Activated CD4-positive, alpha-beta T cell treated with anti-CD3 and anti-CD28 coated beads for 36 hours (primary cell): ENCODE results near the gene ALKBH7. TPM values are rescaled to one million over a fixed set of nuclear protein-coding genes. Genes with fewer than 3 reads are reported as not detected.
A peak's percentile ranks its signal among the peaks of the same experiment; 100 is the strongest.
"Not testable (repeated sequence)": the region's sequence is repeated elsewhere in the genome, so short reads cannot be mapped to it uniquely, and the experiment has no call there.

Source experiments
- ATAC-seq: fragments of 200-7000 bp; cut with Tn5 transposase; one replicate; pipeline ENCODE4 v1.10.0; 2021; ENCODE audit warnings: mild to moderate bottlenecking, moderate library complexity
- CTCF ChIA-PET: fragments of 350-600 bp; sonication (Branson Sonifier 250); formaldehyde crosslinking; loops from one replicate; lab custom pipeline; 2021; ENCODE audit warnings: antibody characterized with exemption; lab: Charles Lee
- POLR2A ChIA-PET: fragments of 350-600 bp; sonication (Branson Sonifier 250); formaldehyde crosslinking; loops from one replicate; lab custom pipeline; 2021; ENCODE audit warnings: antibody characterized with exemption, inconsistent platforms; lab: Charles Lee
- DNase-seq: peaks from one replicate; pipeline ENCODE4 v3.0.0-alpha.2; 2020
- H3K27ac Mint-ChIP-seq: one replicate; pipeline ENCODE4 v1.8.0; 2021; ENCODE audit warnings: mixed read lengths
- H3K27me3 Mint-ChIP-seq: one replicate; pipeline ENCODE4 v1.8.0; 2021; ENCODE audit warnings: mixed read lengths
- H3K36me3 Mint-ChIP-seq: one replicate; pipeline ENCODE4 v1.8.0; 2021; ENCODE audit warnings: low read depth, mixed read lengths
- H3K4me1 Mint-ChIP-seq: one replicate; pipeline ENCODE4 v1.8.0; 2021; ENCODE audit warnings: mixed read lengths
- H3K4me3 Mint-ChIP-seq: one replicate; pipeline ENCODE4 v1.8.0; 2021; ENCODE audit warnings: mild to moderate bottlenecking, moderate library complexity, mixed read lengths
- H3K9me3 Mint-ChIP-seq: one replicate; pipeline ENCODE4 v1.8.0; 2021; ENCODE audit warnings: low read depth, mixed read lengths
- intact Hi-C, 2 experiments: fragments of 100-400 bp; cut with DNase I in 1 of 2; cut with micrococcal nuclease in 1 of 2; formaldehyde crosslinking; loops; one replicate each; pipeline versions ENCODE4 v1.14.2 to v1.15.1; 2022 to 2024; cut with DNase I, micrococcal nuclease
- total RNA-seq, 2 experiments: library from RNA; stranded (reverse); gene quantifications; one replicate each; pipeline ENCODE4 v1.2.3, GENCODE V29; 2021

The ALKBH7 gene
- total RNA-seq, 2 experiments from 2014 or later, result 22.8 to 44.7 TPM

DNA sequence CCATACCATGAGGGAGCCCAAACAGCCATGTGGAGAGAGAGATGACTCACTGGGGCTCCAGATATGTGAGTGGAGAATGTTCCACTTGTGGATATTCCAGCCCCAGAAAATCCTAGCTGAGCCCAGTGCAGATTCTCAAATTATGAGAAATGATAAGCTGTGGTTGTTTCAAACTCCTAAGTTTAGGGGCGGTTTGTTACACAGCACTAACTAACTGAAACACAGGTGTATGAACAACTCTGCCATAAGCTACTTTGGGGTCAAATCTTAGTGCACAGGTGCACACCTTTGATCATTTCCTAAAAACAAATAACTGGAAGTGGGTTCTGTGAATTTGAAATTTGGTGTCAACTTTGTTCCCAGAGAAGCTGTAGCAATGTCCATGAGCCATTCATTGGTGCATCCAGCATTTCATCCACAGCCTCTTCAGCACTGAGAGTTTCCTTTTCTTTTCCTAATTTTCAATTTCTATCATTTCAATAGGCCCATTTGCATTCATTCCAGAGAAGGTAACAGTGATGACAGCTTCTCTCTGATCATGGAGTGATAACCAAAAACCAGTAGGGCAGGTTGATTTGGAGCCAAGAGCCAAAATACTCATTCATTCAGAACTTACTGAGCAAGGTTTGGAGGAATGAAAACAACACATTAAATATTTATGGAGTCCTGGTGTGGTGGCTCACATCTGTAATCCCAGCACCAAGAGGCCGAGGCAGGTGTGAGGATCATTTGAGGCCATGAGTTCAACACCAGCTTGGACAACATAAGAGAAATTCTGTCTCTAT lies 20.0 kb upstream of the ALKBH7 start:
- CTCF ChIA-PET, result interaction anchor here (0.7 kb wide), 1 partner anchor 9 kb away, joined by 3 read pairs; the partner anchor contains the start of gene CLPP

DNA sequence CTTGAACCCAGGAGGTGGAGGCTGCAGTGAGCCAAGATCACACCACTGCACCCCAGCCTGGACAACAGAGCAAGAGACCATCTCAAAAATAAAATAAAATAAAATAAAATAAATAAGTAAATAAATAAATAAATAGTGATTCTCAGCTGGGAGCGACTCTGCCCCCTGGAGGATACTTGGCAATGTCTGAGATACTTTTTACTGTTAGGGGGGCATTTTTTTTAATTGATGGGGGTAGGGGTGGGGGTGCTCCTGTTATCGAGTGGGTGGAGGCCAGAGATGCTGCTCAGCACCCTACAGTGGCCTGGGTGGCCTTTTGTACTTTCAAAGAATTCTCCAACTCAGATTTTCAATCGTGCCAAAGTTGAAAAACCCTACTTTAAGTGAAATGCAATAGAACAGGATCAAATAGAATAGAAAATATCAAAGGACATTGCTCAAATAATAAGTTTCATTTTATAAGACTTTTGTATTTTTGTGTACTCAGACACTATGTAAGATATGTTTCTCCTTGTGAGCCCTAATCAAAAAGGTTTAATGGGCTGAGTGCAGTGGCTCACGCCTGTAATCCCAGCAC lies 18.4 kb upstream of the ALKBH7 start:
- intact Hi-C loops, result no loop called here
- no peaks in the 10 kb centered on the region for H3K27me3 Mint-ChIP-seq
- no peak overlapping the region for H3K4me3 Mint-ChIP-seq
- no peaks in the 10 kb centered on the region for H3K9me3 Mint-ChIP-seq
- ATAC-seq, result no peak
- no peaks in the 10 kb centered on the region for H3K4me1 Mint-ChIP-seq
- H3K27ac Mint-ChIP-seq, result no peak overlapping the region
- ChIA-PET CTCF (no interaction called here), POLR2A (no interaction called here)
- no peak for DNase-seq
- peaks cover 9% of the 10 kb centered on the region for H3K36me3 Mint-ChIP-seq

More for the DNA sequence above, 20.0 kb upstream of the ALKBH7 start:
- no peak for DNase-seq
- Mint-ChIP-seq H3K4me1 (no peaks in the 10 kb centered on the region), H3K4me3 (no peak overlapping the region), H3K27ac (no peak overlapping the region), H3K36me3 (peaks cover 9% of the 10 kb centered on the region), H3K27me3 (no peaks in the 10 kb centered on the region), H3K9me3 (no peaks in the 10 kb centered on the region)
- ATAC-seq, result no peak
- intact Hi-C loops, result no loop called here
- POLR2A ChIA-PET, result no interaction called here

DNA sequence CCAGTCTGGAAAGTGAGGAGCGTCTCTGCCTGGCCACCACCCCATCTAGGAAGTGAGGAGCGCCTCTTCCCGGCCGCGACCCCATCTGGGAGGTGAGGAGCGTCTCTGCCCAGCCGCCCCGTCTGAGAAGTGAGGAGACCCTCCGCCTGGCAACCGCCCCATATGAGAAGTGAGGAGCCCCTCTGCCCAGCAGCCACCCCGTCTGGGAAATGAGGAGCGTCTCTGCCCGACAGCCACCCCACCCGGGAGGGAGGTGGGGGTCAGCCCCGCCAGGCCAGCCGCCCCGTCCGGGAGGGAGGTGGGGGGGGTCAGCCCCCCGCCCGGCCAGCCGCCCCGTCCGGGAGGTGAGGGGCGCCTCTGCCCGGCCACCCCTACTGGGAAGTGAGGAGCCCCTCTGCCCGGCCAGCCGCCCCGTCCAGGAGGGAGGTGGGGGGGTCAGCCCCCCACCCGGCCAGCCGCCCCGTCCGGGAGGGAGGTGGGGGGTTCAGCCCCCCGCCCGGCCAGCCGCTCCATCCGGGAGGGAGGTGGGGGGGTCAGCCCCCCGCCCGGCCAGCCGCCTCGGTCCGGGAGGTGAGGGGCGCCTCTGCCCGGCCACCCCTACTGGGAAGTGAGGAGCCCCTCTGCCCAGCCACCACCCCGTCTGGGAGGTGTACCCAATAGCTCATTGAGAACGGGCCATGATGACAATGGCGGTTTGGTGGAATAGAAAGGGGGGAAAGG lies 17.1 kb upstream of the ALKBH7 start:
- H3K4me3 Mint-ChIP-seq, H3K27me3 Mint-ChIP-seq, H3K4me1 Mint-ChIP-seq, ATAC-seq, H3K27ac Mint-ChIP-seq, POLR2A ChIA-PET, H3K36me3 Mint-ChIP-seq, intact Hi-C loops, H3K9me3 Mint-ChIP-seq, CTCF ChIA-PET, DNase-seq: not testable (repeated sequence)

DNA sequence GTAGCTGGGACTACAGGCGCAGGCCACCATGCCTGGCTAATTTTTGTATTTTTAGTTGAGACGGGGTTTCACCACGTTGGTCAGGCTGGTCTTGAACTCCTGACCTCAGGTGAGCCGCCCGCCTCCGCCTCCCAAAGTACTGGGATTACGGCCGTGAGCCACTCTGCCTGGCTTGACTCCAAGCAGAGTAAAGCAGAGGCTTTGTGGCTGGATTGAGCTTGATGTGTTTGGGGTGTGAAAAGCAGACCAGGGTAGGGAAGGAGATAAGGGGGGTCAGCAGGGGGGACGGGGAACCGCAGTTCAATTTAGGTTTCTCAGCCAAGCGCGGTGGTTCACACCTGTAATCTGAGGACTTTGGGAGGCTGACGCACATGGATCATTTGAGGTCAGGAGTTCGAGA lies 15.4 kb upstream of the ALKBH7 start:
- DNase-seq (no peak), ATAC-seq (no peak)
- no peaks in the 10 kb centered on the region for H3K9me3 Mint-ChIP-seq
- ChIA-PET POLR2A (no interaction called here), CTCF (interaction anchor here (0.6 to 1.3 kb wide), 3 partner anchors 15 to 553 kb away, joined by 3 to 5 read pairs (median 3); partner anchors contain the start of gene ALKBH7)
- H3K4me3 Mint-ChIP-seq, result no peak overlapping the region
- no peaks in the 10 kb centered on the region for H3K27me3 Mint-ChIP-seq
- H3K27ac Mint-ChIP-seq, result no peak overlapping the region
- intact Hi-C loops, result no loop called here
- H3K36me3 Mint-ChIP-seq, result peaks cover 6% of the 10 kb centered on the region
- H3K4me1 Mint-ChIP-seq, result peaks cover 4% of the 10 kb centered on the region

DNA sequence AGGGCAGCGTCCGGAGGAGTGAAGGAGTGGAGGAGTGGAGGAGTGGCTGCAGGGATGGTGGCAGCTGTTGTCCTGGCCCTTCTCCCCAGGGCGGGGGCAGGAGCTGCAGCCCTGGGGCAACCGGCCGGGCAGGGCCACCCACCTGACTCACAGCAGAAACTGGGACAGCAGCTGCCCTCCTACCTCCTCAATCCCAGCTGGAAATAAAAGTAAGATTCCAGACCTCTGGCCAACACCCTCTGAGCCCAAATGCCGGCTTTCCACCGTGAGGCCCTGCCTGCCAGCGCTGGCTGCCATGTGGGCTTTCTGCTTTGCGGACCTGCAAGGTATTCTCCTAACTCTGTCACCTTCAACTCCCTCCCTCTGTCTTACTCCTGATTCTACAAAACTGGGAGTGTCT lies 14.6 kb upstream of the ALKBH7 start:
- POLR2A ChIA-PET, result no interaction called here
- H3K4me1 Mint-ChIP-seq, result peaks cover 8% of the 10 kb centered on the region

DNA sequence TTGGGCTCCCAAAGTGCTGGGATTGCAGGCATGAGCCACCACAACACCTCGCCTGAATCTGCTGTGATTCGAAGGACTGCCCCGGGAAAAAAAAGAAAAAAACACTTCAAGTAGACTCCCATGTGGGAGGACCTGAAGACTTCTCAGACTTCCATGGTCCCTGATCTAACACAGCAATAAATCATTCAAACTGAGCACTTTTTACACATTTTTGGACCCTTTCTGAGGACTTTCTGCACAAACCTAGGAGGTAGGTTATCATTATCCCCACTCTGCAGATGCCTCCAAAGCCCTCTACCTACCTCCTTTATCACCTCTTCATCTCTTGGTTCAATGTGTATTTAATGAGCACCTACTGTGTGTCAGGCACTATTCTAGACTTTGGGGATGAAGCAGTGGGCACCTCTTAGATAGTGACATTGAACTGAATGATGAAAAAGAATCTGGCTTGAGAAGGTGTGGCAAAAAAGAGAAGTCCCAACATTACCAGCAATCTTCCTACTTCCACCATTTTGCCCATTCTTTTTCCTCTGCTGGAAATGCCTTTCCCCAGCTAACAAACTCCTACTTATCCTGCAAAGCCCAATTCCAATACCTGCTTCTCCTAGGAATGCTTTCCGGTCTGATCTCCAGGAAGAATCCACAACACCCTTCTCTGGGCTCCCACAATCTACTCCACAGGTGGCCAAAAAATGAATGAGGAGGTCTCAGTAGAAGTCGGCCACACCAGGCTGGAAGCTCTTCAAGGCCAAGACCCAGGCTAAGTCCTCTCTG lies 12.8 kb upstream of the ALKBH7 start:
- Mint-ChIP-seq H3K4me3 (no peak overlapping the region), H3K36me3 (peaks cover 20% of the 10 kb centered on the region), H3K9me3 (no peaks in the 10 kb centered on the region), H3K27ac (no peak overlapping the region), H3K4me1 (peaks cover 16% of the 10 kb centered on the region), H3K27me3 (no peaks in the 10 kb centered on the region)
- ChIA-PET CTCF (interaction anchor here (0.7 to 1.1 kb wide), 2 partner anchors 13 to 801 kb away, joined by 3 read pairs; partner anchors contain the start of gene ALKBH7), POLR2A (interaction anchor here (4.1 kb wide), 1 partner anchor 13 kb away, joined by 46 read pairs; the partner anchor contains the start of gene ALKBH7)
- intact Hi-C loops, result loop anchor here in 1 of 2 experiments (5.0 to 10.0 kb wide), 2 partner anchors 503 to 1175 kb away; partner anchors contain the start of gene PNPLA6
- ATAC-seq, result no peak
- no peak for DNase-seq

More for the DNA sequence above, 14.6 kb upstream of the ALKBH7 start:
- H3K4me3 Mint-ChIP-seq, result no peak overlapping the region
- H3K27me3 Mint-ChIP-seq, result no peaks in the 10 kb centered on the region
- no peak for ATAC-seq
- CTCF ChIA-PET, result no interaction called here
- DNase-seq, result no peak
- H3K27ac Mint-ChIP-seq, result no peak overlapping the region
- intact Hi-C loops, result no loop called here
- H3K36me3 Mint-ChIP-seq, result peaks cover 7% of the 10 kb centered on the region
- no peaks in the 10 kb centered on the region for H3K9me3 Mint-ChIP-seq

DNA sequence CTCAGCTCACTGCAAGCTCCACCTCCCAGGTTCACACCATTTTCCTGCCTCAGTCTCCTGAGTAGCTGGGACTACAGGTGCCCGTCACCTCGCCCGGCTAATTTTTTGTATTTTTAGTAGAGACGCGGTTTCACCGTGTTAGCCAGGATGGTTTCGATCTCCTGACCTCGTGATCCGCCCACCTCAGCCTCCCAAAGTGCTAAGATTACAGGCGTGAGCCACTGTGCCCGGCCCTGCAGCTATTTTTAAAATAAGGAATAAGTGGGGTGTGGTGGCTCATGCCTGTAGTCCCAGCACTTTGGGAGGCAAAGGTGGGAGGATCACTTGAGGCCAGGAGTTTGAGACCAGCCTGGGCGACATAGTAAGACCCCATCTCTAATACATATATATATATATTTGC lies 12.1 kb upstream of the ALKBH7 start:
- DNase-seq, H3K9me3 Mint-ChIP-seq, ATAC-seq, H3K27me3 Mint-ChIP-seq, H3K27ac Mint-ChIP-seq: not testable (repeated sequence)
- intact Hi-C loops, result loop anchor here in 1 of 2 experiments (5.0 to 10.0 kb wide), 2 partner anchors 502 to 1174 kb away; partner anchors contain the start of gene PNPLA6
- Mint-ChIP-seq H3K4me1 (peaks cover 16% of the 10 kb centered on the region), H3K4me3 (peak overlapping the region; percentile 85), H3K36me3 (peaks cover 27% of the 10 kb centered on the region)
- ChIA-PET POLR2A (interaction anchor here (4.1 kb wide), 1 partner anchor 12 kb away, joined by 46 read pairs; the partner anchor contains the start of gene ALKBH7), CTCF (interaction anchor here (0.7 to 1.1 kb wide), 2 partner anchors 12 to 802 kb away, joined by 3 read pairs; partner anchors contain the start of gene ALKBH7)

DNA sequence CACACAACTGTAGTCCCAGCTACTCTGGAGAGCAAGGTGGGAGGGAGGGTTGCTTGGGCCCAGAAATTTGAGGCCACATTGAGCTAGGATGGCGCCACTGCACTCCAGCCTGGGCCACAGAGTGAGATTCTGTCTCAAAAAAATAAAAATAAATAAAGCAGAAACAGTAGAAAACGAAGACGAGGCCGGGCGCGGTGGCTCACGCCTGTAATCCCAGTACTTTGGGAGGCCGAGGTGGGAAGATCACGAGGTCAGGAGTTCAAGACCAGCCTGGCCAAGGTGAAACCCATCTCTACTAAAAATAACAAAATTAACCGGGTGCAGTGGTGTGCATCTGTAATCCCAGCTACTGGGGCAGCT lies 11.8 kb upstream of the ALKBH7 start:
- not testable (repeated sequence) for H3K9me3 Mint-ChIP-seq, H3K27me3 Mint-ChIP-seq, DNase-seq, ATAC-seq
- Mint-ChIP-seq H3K27ac (peak overlapping the region; percentile 91), H3K36me3 (peaks cover 30% of the 10 kb centered on the region), H3K4me3 (peak overlapping the region; percentile 85), H3K4me1 (peaks cover 16% of the 10 kb centered on the region)
- ChIA-PET CTCF (interaction anchor here (0.7 to 1.1 kb wide), 7 partner anchors 9 to 802 kb away, joined by 3 to 5 read pairs (median 3); partner anchors contain the start of gene ALKBH7), POLR2A (interaction anchor here (0.5 to 4.1 kb wide), 4 partner anchors 12 to 1051 kb away, joined by 3 to 46 read pairs (median 4); partner anchors contain the start of gene ALKBH7)
- intact Hi-C loops, result loop anchor here (1.0 to 10.0 kb wide), 13 partner anchors 11 to 1174 kb away; partner anchors contain the start of genes ALKBH7 (in 2 of the 2), GTF2F1 (in 2 of the 2), CATSPERD (in 1 of the 2) and LONP1 (in 1 of the 2)

DNA sequence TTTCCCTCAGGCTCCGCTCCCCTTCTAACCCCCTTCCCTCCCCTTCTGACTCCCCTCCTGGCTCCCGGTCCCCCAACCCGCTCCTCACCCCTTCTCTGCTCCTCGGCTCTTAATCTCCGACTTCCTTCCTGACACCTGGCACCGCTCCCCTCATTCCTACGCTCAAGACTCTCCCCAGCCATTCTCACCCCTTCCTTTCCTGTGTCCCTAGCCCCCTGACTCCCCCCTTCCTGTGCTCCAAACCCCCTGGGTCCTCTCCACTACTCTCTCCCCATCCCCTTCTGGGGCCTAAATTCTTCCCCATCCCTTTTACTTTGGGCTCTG lies 10.6 kb upstream of the ALKBH7 start:
- intact Hi-C loops, result loop anchor here in 1 of 2 experiments (5.0 to 10.0 kb wide), 2 partner anchors 500 to 1173 kb away; partner anchors contain the start of gene PNPLA6
- Mint-ChIP-seq H3K27me3 (no peaks in the 10 kb centered on the region), H3K36me3 (peaks cover 36% of the 10 kb centered on the region), H3K4me1 (peaks cover 16% of the 10 kb centered on the region), H3K9me3 (no peaks in the 10 kb centered on the region), H3K27ac (peak overlapping the region; percentile 91), H3K4me3 (peak overlapping the region; percentile 85)
- CTCF ChIA-PET, result interaction anchor here (0.6 to 1.5 kb wide), 5 partner anchors 9 to 602 kb away, joined by 3 to 8 read pairs (median 3); partner anchors contain the start of gene ALKBH7
- DNase-seq, result no peak
- ATAC-seq, result peak; percentile 1
- POLR2A ChIA-PET, result interaction anchor here (1.6 to 4.1 kb wide), 2 partner anchors 11 to 63 kb away, joined by 8 to 46 read pairs; partner anchors contain the start of genes ALKBH7 and KHSRP

DNA sequence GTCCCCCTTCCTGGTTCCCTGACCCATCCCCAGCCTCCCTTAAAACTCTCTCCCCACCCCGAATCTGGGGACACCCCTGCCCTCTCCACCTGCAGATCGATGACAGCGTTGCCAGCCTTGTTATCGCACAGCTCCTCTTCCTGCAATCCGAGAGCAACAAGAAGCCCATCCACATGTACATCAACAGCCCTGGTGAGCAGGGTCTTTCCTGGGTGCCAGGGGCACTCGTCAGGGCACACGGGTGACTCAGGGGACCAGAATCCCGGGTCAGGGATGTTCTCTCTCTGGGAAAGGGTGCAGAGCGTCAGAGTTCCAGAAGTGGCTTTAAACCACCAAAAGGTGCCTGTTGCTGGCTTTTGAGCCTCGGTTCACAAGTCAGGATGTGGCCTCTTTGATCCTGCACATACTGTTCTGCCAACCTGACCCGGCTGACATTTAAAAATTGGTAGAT lies 10.2 kb upstream of the ALKBH7 start:
- H3K9me3 Mint-ChIP-seq, result no peaks in the 10 kb centered on the region
- H3K36me3 Mint-ChIP-seq, result peaks cover 37% of the 10 kb centered on the region
- CTCF ChIA-PET, result interaction anchor here (0.6 to 1.5 kb wide), 5 partner anchors 9 to 602 kb away, joined by 3 to 8 read pairs (median 3); partner anchors contain the start of gene ALKBH7
- ATAC-seq (peak; percentile 34), DNase-seq (peak; percentile 58)
- no peaks in the 10 kb centered on the region for H3K27me3 Mint-ChIP-seq
- POLR2A ChIA-PET, result interaction anchor here (0.6 to 4.1 kb wide), 4 partner anchors 10 to 1646 kb away, joined by 4 to 46 read pairs (median 6); partner anchors contain the start of genes ALKBH7 and KHSRP
- peak overlapping the region; percentile 91 for H3K27ac Mint-ChIP-seq
- H3K4me1 Mint-ChIP-seq, result peaks cover 16% of the 10 kb centered on the region
- intact Hi-C loops, result loop anchor here in 1 of 2 experiments (5.0 to 10.0 kb wide), 2 partner anchors 500 to 1172 kb away; partner anchors contain the start of gene PNPLA6
- H3K4me3 Mint-ChIP-seq, result peak overlapping the region; percentile 85
